H9 (cell line): Measurements from ENCODE around the gene MGAT5B. TPM values are rescaled to one million over a fixed set of nuclear protein-coding genes. Genes with fewer than 3 reads are reported as not detected.

Source experiments
- DNase-seq: peaks from one replicate; pipeline ENCODE4 v3.0.0-alpha.2; 2017
- H2AFZ ChIP-seq: one replicate; pipeline ENCODE4 v1.6.1; 2013; ENCODE audit warnings: mild to moderate bottlenecking, low read length, control low read depth, moderate library complexity
- H2AK5ac ChIP-seq: 2 replicates; pipeline ENCODE4 v1.6.1; 2013; ENCODE audit warnings: low read length, control low read depth, mixed read lengths; ENCODE audit not compliant: insufficient read length
- H2BK120ac ChIP-seq: one replicate; pipeline ENCODE4 v1.6.1; 2013; ENCODE audit warnings: low read depth, mild to moderate bottlenecking, low read length, control low read depth, inconsistent platforms; ENCODE audit not compliant: poor library complexity, severe bottlenecking
- H2BK12ac ChIP-seq: 2 replicates; pipeline ENCODE4 v1.6.1; 2013; ENCODE audit warnings: low read length, control low read depth, mixed read lengths, low read depth; ENCODE audit not compliant: insufficient read length
- H2BK15ac ChIP-seq: 2 replicates; pipeline ENCODE4 v1.6.1; 2013; ENCODE audit warnings: low read depth, low read length, control low read depth
- H2BK20ac ChIP-seq: one replicate; pipeline ENCODE4 v1.6.1; 2013; ENCODE audit warnings: low read depth, mild to moderate bottlenecking, low read length, control low read depth, inconsistent platforms; ENCODE audit not compliant: poor library complexity, severe bottlenecking
- H2BK5ac ChIP-seq: 2 replicates; pipeline ENCODE4 v1.6.1; 2013; ENCODE audit warnings: low read length, control low read depth, mixed read lengths; ENCODE audit not compliant: insufficient read length
- H3K14ac ChIP-seq: 2 replicates; pipeline ENCODE4 v1.6.1; 2013; ENCODE audit warnings: low read length, control low read depth; ENCODE audit not compliant: insufficient read depth
- H3K18ac ChIP-seq: 2 replicates; pipeline ENCODE4 v1.6.1; 2013; ENCODE audit warnings: low read depth, mild to moderate bottlenecking, mixed read lengths, low read length, control low read depth; ENCODE audit not compliant: insufficient read length
- H3K23ac ChIP-seq: 2 replicates; pipeline ENCODE4 v1.6.1; 2013; ENCODE audit warnings: low read length, control low read depth, mixed read lengths, low read depth; ENCODE audit not compliant: insufficient read length
- H3K23me2 ChIP-seq: 2 replicates; pipeline ENCODE4 v1.6.1; 2013; ENCODE audit warnings: low read depth, mild to moderate bottlenecking, mixed read lengths, low read length, control low read depth; ENCODE audit not compliant: insufficient read length, poor library complexity, severe bottlenecking
- H3K27ac ChIP-seq: 2 replicates; pipeline ENCODE4 v1.5.1; 2013; ENCODE audit warnings: low read length, control low read depth, mixed read lengths, low read depth; ENCODE audit not compliant: insufficient read length
- H3K27me3 ChIP-seq: 2 replicates; pipeline ENCODE4 v1.6.1; 2013; ENCODE audit warnings: low read length, control low read depth, inconsistent platforms; ENCODE audit not compliant: insufficient read depth
- H3K4ac ChIP-seq: 2 replicates; pipeline ENCODE4 v1.6.1; 2013; ENCODE audit warnings: low read depth, mild to moderate bottlenecking, control low read depth, inconsistent platforms, low read length, moderate library complexity
- H3K4me1 ChIP-seq: 2 replicates; pipeline ENCODE4 v1.6.1; 2013; ENCODE audit warnings: low read length, control low read depth, inconsistent platforms; ENCODE audit not compliant: insufficient read depth
- H3K4me2 ChIP-seq: 2 replicates; pipeline ENCODE4 v1.6.1; 2013; ENCODE audit warnings: low read length, control low read depth, mixed read lengths; ENCODE audit not compliant: insufficient read length, insufficient read depth
- H3K56ac ChIP-seq: 2 replicates; pipeline ENCODE4 v1.6.1; 2013; ENCODE audit warnings: low read depth, mild to moderate bottlenecking, mixed read lengths, low read length, control low read depth; ENCODE audit not compliant: insufficient read length
- H3K79me1 ChIP-seq: 2 replicates; pipeline ENCODE4 v1.6.1; 2013; ENCODE audit warnings: low read depth, mild to moderate bottlenecking, moderate library complexity, low read length, control low read depth, inconsistent platforms; ENCODE audit not compliant: insufficient read depth, poor library complexity, severe bottlenecking
- H3K79me2 ChIP-seq: 2 replicates; pipeline ENCODE4 v1.6.1; 2013; ENCODE audit warnings: low read length, control low read depth, inconsistent platforms; ENCODE audit not compliant: insufficient read depth
- H3K9ac ChIP-seq: 2 replicates; pipeline ENCODE4 v1.6.1; 2013; ENCODE audit warnings: low read length, control low read depth, mixed read lengths; ENCODE audit not compliant: insufficient read length; ENCODE audit errors: extremely low read depth
- H3K9me3 ChIP-seq: one replicate; pipeline ENCODE4 v1.6.1; 2013; ENCODE audit warnings: low read depth, low read length, inconsistent platforms; ENCODE audit not compliant: control insufficient read depth
- H3T11ph ChIP-seq: one replicate; pipeline ENCODE4 v1.6.1; 2013; ENCODE audit warnings: mild to moderate bottlenecking, low read length, control low read depth, inconsistent platforms
- H4K20me1 ChIP-seq: one replicate; pipeline ENCODE4 v1.6.1; 2013; ENCODE audit not compliant: control insufficient read depth, insufficient read length, insufficient read depth
- H4K5ac ChIP-seq: 2 replicates; pipeline ENCODE4 v1.6.1; 2013; ENCODE audit warnings: low read depth, mild to moderate bottlenecking, mixed read lengths, low read length, control low read depth; ENCODE audit not compliant: insufficient read length
- H4K8ac ChIP-seq: replicated peaks from 2 replicates; pipeline ENCODE4 v1.6.1; 2013; ENCODE audit warnings: low read length, control low read depth, mixed read lengths, low read depth; ENCODE audit not compliant: insufficient read length
- H4K91ac ChIP-seq: 2 replicates; pipeline ENCODE4 v1.6.1; 2013; ENCODE audit warnings: low read depth, mild to moderate bottlenecking, moderate library complexity, mixed read lengths, low read length, control low read depth; ENCODE audit not compliant: insufficient read length
- H3K27ac Mint-ChIP-seq, 3 experiments: 2 replicates in 2 of 3; 3 replicates in 1 of 3; pipeline ENCODE4 v1.8.0; 2020 to 2021; ENCODE audit warnings: mixed read lengths in 3 of 3, mild to moderate bottlenecking in 1 of 3, moderate library complexity in 1 of 3
- H3K27me3 Mint-ChIP-seq: 2 replicates; pipeline ENCODE4 v1.8.0; 2021; ENCODE audit warnings: low read depth, mild to moderate bottlenecking, moderate library complexity, mixed read lengths
- H3K36me3 Mint-ChIP-seq, 3 experiments: 2 replicates in 2 of 3; 3 replicates in 1 of 3; pipeline ENCODE4 v1.8.0; 2020 to 2021; ENCODE audit warnings: low read depth in 3 of 3, mixed read lengths in 3 of 3; ENCODE audit not compliant: insufficient read depth in 1 of 3
- H3K4me1 Mint-ChIP-seq, 2 experiments: 2 replicates each; pipeline ENCODE4 v1.8.0; 2020; ENCODE audit warnings: mixed read lengths in 2 of 2
- H3K4me3 Mint-ChIP-seq, 2 experiments: 2 replicates in 1 of 2; 3 replicates in 1 of 2; pipeline ENCODE4 v1.8.0; 2020 to 2021; ENCODE audit warnings: mild to moderate bottlenecking in 2 of 2, mixed read lengths in 2 of 2, moderate library complexity in 1 of 2
- H3K9me3 Mint-ChIP-seq, 2 experiments: 2 replicates in 1 of 2; 3 replicates in 1 of 2; pipeline ENCODE4 v1.8.0; 2020; ENCODE audit warnings: mild to moderate bottlenecking in 2 of 2, mixed read lengths in 2 of 2, moderate library complexity in 1 of 2
- WGBS: extraction: QIAGEN DNeasy Blood & Tissue Kit; methylation state at CpG from one replicate; pipeline ENCODE4 v1.1.7; 2013; ENCODE audit warnings: missing lambda C conversion rate, low lambda C conversion rate, mixed read lengths; ENCODE audit not compliant: insufficient read length; ENCODE audit errors: extremely low coverage; 5-methylcytosine and 5-hydroxymethylcytosine counted together
- total RNA-seq: library from RNA; stranded (reverse); gene quantifications from 2 replicates; pipeline ENCODE4 v1.2.1, GENCODE V29; 2021
- TF ChIP-seq, protein P1 (sequence below): fragments of 200-600 bp; sonication (generic); conservative IDR thresholded peaks from 3 replicates; pipeline ENCODE4 v1.8.0; 2021; ENCODE audit warnings: antibody characterized with exemption, mild to moderate bottlenecking

MGAT5B gene
- total RNA-seq, 1 experiment from 2014 or later: 4.9 TPM

DNA sequence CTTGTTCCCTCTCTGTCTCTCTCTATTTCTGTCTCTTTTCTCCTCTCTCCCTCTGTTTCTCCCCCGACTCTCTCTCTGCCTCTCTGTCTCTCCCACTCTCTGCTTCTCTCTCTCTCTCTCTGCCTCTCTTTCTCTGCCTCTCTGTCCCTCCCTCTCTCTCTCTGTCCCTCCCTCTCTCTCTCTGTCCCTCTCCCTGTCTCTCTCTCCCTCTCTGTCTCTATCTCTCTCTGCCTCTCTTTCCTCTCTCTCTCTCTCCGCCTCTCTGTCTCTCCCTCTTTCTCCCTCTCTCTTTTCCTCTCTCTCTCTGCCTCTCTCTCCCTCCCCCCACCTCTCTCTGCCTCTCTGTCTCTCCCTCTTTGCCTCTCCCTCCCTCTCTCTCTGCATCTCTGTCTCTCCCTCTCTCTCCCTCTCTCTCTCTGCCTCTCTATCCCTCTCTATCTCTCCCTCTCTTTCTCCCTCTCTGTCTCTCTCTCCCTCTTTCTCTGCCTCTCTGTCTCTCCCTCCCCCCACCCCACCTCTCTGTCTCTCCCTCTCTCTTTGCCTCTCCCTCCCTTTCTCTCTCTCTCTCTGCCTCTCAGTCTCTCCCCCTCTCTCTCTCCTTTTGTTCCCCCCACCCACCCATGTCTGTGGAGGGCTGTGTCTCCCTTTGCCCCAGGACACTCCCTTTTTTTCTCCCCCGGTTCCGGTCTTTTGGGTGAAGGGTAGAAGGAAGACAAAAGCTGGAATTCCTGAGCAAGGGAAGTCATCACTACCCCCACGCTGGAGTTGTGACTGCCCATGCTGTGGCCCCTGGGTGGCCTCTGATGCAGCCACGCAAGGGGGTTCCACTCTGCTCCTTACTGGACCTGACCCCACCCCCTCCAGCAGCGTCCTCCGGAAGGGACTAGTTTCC is 27.1 kb upstream of the MGAT5B start:
- peaks cover 46 to 47% of the 10 kb centered on the region in 2 experiments for H3K4me1 Mint-ChIP-seq
- H3K27me3 Mint-ChIP-seq: peaks cover 67% of the 10 kb centered on the region
- H2BK20ac ChIP-seq: no peak overlapping the region
- no peak overlapping the region for H3T11ph ChIP-seq
- no peak overlapping the region for H2BK15ac ChIP-seq
- no peaks in the 10 kb centered on the region for H4K20me1 ChIP-seq
- H3K27me3 ChIP-seq: no peaks in the 10 kb centered on the region; the same call in 1 of the 2 replicates
- H3K36me3 Mint-ChIP-seq: no peaks in the 10 kb centered on the region
- no peak overlapping the region for H2BK5ac ChIP-seq
- no peak overlapping the region for H2BK120ac ChIP-seq
- H3K18ac ChIP-seq: no peak overlapping the region
- H4K8ac ChIP-seq: no peak overlapping the region
- H3K56ac ChIP-seq: no peak overlapping the region
- H3K4ac ChIP-seq: no peak overlapping the region
- H2AK5ac ChIP-seq: no peak overlapping the region
- no peak overlapping the region for H3K23ac ChIP-seq
- no peak overlapping the region for H4K5ac ChIP-seq
- peak overlapping the region; percentile 73 for H3K4me2 ChIP-seq
- no peaks in the 10 kb centered on the region for H3K79me2 ChIP-seq
- no peak overlapping the region for H2BK12ac ChIP-seq
- no peak for DNase-seq
- peaks cover 19% of the 10 kb centered on the region for H3K23me2 ChIP-seq
- no CpG with 5 or more reads among the region's 8 CpGs for WGBS
- peak overlapping the region; percentile 53 to 75 for H3K4me3 Mint-ChIP-seq
- H3K9me3 Mint-ChIP-seq: no peaks in the 10 kb centered on the region; a peak in 1 of 5 replicates
- H3K14ac ChIP-seq: 0 out of 2 replicates have a peak overlapping the region, but pooled peaks have one; percentile 61
- peaks cover 11% of the 10 kb centered on the region; the same call in 1 of the 2 replicates for H3K4me1 ChIP-seq
- H2AFZ ChIP-seq: no peak overlapping the region
- no peak overlapping the region for H3K9ac ChIP-seq
- no peak overlapping the region for H3K27ac ChIP-seq
- TF ChIP-seq, protein P1, sequence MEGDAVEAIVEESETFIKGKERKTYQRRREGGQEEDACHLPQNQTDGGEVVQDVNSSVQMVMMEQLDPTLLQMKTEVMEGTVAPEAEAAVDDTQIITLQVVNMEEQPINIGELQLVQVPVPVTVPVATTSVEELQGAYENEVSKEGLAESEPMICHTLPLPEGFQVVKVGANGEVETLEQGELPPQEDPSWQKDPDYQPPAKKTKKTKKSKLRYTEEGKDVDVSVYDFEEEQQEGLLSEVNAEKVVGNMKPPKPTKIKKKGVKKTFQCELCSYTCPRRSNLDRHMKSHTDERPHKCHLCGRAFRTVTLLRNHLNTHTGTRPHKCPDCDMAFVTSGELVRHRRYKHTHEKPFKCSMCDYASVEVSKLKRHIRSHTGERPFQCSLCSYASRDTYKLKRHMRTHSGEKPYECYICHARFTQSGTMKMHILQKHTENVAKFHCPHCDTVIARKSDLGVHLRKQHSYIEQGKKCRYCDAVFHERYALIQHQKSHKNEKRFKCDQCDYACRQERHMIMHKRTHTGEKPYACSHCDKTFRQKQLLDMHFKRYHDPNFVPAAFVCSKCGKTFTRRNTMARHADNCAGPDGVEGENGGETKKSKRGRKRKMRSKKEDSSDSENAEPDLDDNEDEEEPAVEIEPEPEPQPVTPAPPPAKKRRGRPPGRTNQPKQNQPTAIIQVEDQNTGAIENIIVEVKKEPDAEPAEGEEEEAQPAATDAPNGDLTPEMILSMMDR: no peak
- H3K79me1 ChIP-seq: no peaks in the 10 kb centered on the region
- H3K9me3 ChIP-seq: no peaks in the 10 kb centered on the region
- H3K27ac Mint-ChIP-seq: peak overlapping the region in 1 of 3 experiments; percentile 83; a peak in 2 of 7 replicates
- H4K91ac ChIP-seq: no peak overlapping the region
